ENCODE results near the gene CXorf58.
A peak's percentile ranks its signal among the peaks of the same experiment; 100 is the strongest.

The CXorf58 gene

GRCh38 chrX:23898412-23898959 is 9.3 kb upstream of the CXorf58 start:
- in situ Hi-C loops (cut with MboI; ENCODE audit: low pct_unique_long_range_greater_than_20kb, low sequenced_read_pairs), result no loop called here
- DNase-seq, result no peak

DNA sequence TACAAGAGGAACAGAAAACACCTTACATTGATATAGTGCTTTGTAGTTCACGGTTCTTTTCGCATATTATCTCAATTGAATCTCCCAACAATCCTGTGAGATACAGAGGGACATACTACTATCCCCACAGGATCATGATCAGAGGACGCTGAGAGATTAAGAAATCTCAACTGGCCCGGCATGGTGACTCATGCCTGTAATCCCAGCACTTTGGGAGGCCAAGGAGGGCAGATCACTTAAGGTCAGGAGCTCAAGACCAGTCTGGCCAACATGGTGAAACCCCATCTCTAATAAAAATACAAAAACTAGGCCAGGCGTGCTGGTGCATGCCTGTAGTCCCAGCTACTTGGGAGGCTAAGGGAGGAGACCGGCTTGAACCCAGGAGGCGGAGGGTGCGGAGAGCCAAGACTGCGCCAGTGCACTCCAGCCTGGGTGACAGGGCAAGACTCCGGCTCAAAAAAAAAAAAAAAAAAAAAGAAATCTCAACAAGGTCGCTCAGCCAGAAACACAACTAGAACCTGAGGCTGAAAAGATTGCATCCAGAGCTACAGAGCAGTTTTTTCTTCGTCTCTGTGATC is 7.5 kb upstream of the CXorf58 start:
- in situ Hi-C loops (cut with MboI; ENCODE audit: low pct_unique_long_range_greater_than_20kb, low sequenced_read_pairs), result loop anchor here (10.0 kb wide), 1 partner anchor 206 kb away; no protein-coding TSS in a partner anchor

GRCh38 chrX:23901060-23901459 is 6.7 kb upstream of the CXorf58 start:
- DNase-seq, result peak; percentile 50

More for the DNA sequence above, 7.5 kb upstream of the CXorf58 start:
- no peak for DNase-seq

GRCh38 chrX:23901805-23902204 is 6.0 kb upstream of the CXorf58 start:
- in situ Hi-C loops (cut with MboI; ENCODE audit: low pct_unique_long_range_greater_than_20kb, low sequenced_read_pairs), result loop anchor here (10.0 kb wide), 1 partner anchor 207 kb away; no protein-coding TSS in a partner anchor

More at GRCh38 chrX:23901060-23901459, 6.7 kb upstream of the CXorf58 start:
- in situ Hi-C loops (cut with MboI; ENCODE audit: low pct_unique_long_range_greater_than_20kb, low sequenced_read_pairs), result loop anchor here (10.0 kb wide), 1 partner anchor 206 kb away; no protein-coding TSS in a partner anchor

DNA sequence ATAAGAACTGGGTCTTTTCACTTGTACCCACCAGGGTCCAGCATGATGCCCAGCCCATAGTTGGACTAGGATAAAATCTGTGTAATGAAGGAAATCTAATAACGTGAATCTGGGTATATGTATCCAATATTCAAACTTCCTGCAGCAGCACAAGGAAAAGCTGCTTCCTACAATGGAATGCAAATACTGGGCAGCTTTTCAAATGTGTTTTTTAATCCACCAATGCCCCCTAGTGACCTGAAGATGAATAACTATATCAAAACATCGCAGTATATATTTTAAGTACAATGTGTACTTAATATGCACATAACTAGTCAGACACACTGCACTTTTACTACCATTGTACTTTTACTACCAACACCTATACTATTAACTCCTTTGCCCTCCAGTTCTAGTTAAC is 5.4 kb upstream of the CXorf58 start:
- peak; percentile 84 for DNase-seq
- in situ Hi-C loops (cut with MboI; ENCODE audit: low pct_unique_long_range_greater_than_20kb, low sequenced_read_pairs), result loop anchor here (10.0 kb wide), 1 partner anchor 208 kb away; no protein-coding TSS in a partner anchor

More at GRCh38 chrX:23901805-23902204, 6.0 kb upstream of the CXorf58 start:
- peak; percentile 89 for DNase-seq

- in situ Hi-C loops (cut with MboI; ENCODE audit: low pct_unique_long_range_greater_than_20kb, low sequenced_read_pairs), result loop anchor here (10.0 kb wide), 1 partner anchor 209 kb away; no protein-coding TSS in a partner anchor
- no peak for DNase-seq
Observed at GRCh38 chrX:23904096-23904495, 3.7 kb upstream of the CXorf58 start.

DNA sequence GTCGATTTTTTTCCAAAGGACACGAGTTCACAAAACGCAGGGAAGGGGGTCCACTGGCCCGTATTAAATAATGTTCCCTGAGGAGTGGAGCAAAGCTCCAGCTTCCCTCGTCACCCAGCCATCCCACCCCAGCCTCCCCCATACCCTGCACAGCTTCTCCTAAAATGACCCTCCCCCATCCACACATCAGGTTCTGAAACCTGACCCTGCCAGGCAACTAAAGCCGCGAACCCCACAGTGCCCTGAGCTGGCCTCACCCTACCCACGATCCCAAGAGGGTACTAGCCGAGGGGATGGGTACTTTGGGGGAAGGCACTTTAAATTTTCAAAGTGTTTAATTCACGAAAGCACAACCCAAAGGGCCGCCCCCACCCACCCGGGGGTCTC is 702 bp upstream of the CXorf58 start:
- no peak for DNase-seq
- in situ Hi-C loops (cut with MboI; ENCODE audit: low pct_unique_long_range_greater_than_20kb, low sequenced_read_pairs), result loop anchor here (10.0 kb wide), 1 partner anchor 212 kb away; no protein-coding TSS in a partner anchor

- peak; percentile 38 for DNase-seq
- in situ Hi-C loops (cut with MboI; ENCODE audit: low pct_unique_long_range_greater_than_20kb, low sequenced_read_pairs), result loop anchor here (10.0 kb wide), 1 partner anchor 214 kb away; no protein-coding TSS in a partner anchor
Observed at GRCh38 chrX:23908219-23909004, 606 bp downstream of the CXorf58 start.

- no peak for DNase-seq
- in situ Hi-C loops (cut with MboI; ENCODE audit: low pct_unique_long_range_greater_than_20kb, low sequenced_read_pairs), result no loop called here
Observed at GRCh38 chrX:23911126-23911835, 3.5 kb downstream of the CXorf58 start.

DNA sequence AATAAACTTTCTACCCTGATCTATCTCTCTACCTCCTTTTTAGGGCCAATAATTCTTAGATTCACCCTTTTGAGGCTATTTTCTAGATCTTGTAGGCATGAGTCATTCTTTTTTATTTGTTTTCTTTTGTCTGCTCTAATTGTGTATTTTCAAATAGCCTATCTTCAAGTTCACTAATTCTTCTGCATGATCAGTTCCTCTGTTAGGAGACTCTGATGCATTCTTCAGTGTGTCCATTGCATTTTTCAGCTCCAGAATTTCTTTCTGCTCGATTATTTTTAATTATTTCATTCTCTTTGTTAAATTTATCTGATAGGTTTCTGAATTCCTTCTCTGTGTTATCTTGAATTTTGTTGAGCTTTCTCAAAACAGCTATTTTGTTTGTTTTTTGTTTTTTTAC is 11.3 kb downstream of the CXorf58 start:
- DNase-seq, result no peak
- in situ Hi-C loops (cut with MboI; ENCODE audit: low pct_unique_long_range_greater_than_20kb, low sequenced_read_pairs), result no loop called here

- peak; percentile 21 for DNase-seq
- in situ Hi-C loops (cut with MboI; ENCODE audit: low pct_unique_long_range_greater_than_20kb, low sequenced_read_pairs), result no loop called here
Observed at GRCh38 chrX:23919706-23920320, 12.0 kb downstream of the CXorf58 start.

GRCh38 chrX:23926015-23926414 is 18.2 kb downstream of the CXorf58 start:
- in situ Hi-C loops (cut with MboI; ENCODE audit: low pct_unique_long_range_greater_than_20kb, low sequenced_read_pairs), result no loop called here
- DNase-seq, result no peak

GRCh38 chrX:23930894-23931604 is 23.2 kb downstream of the CXorf58 start:
- in situ Hi-C loops (cut with MboI; ENCODE audit: low pct_unique_long_range_greater_than_20kb, low sequenced_read_pairs), result no loop called here
- peak; percentile 90 for DNase-seq

DNA sequence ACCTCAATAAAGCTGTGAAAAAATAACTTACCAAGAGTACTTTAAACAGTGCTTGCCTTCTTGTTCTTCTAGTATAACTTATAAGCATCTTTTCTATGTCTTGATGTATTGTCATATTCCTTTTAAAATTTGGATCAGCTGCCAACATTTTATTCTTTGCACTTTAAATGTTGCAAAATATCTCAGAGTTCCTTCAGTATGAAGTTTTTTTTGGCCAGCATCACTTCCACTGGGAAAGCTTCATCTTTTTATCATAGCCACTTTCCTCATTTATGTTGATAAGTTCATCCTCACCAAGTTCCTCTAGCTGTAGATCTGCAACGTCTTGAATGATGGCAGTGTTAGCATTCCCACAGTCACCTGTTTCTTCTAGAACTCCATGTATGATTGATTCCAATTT is 24.2 kb downstream of the CXorf58 start:
- in situ Hi-C loops (cut with MboI; ENCODE audit: low pct_unique_long_range_greater_than_20kb, low sequenced_read_pairs), result no loop called here
- no peak for DNase-seq

- no peak for DNase-seq
- in situ Hi-C loops (cut with MboI; ENCODE audit: low pct_unique_long_range_greater_than_20kb, low sequenced_read_pairs), result no loop called here
Observed at GRCh38 chrX:23935106-23935505, 27.3 kb downstream of the CXorf58 start.

- DNase-seq, result no peak
- in situ Hi-C loops (cut with MboI; ENCODE audit: low pct_unique_long_range_greater_than_20kb, low sequenced_read_pairs), result no loop called here
Observed at GRCh38 chrX:23936180-23936579, 28.4 kb downstream of the CXorf58 start.

DNA sequence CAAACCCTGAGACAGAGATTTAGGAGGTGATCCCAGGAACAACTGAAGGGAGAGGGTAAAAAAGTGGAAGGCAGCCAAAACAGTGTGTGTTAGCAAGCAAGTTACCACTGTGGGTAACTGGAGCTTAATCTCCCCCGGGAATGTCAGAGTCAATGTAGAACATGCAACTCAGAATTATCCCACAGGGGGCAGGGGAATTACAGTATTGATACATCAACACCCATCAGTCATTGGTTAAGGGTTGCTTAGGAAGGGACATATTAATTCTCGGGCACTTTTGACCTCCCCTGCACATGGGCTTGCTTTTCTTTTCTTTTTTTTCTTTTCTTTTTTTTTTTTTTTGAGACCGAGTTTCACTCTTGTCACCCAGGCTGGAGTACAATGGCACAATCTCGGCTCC is 29.3 kb downstream of the CXorf58 start:
- in situ Hi-C loops (cut with MboI; ENCODE audit: low pct_unique_long_range_greater_than_20kb, low sequenced_read_pairs), result no loop called here
- no peak for DNase-seq

GRCh38 chrX:23938690-23939089 is 30.9 kb downstream of the CXorf58 start:
- DNase-seq, result no peak
- in situ Hi-C loops (cut with MboI; ENCODE audit: low pct_unique_long_range_greater_than_20kb, low sequenced_read_pairs), result no loop called here
